A549 (cell line): ENCODE measurements around the gene MORF4L1. TPM values are rescaled to one million over a fixed set of nuclear protein-coding genes. Genes with fewer than 3 reads are reported as not detected.

ENCODE experiments used
- ATAC-seq, 2 experiments: fragments of 200-7000 bp in 1 of 2; fragments of >200 bp in 1 of 2; cut with Nextera tagmentation in 1 of 2; cut with Tn5 transposase in 1 of 2; 3 replicates each; pipeline versions ENCODE4 v1.8.0 to v1.9.1; 2018 to 2020; ENCODE audit warnings: mild to moderate bottlenecking in 1 of 2, moderate library complexity in 1 of 2
- CTCF ChIA-PET: fragments of 300-600 bp; sonication (Branson Sonifier 250); formaldehyde crosslinking; extraction: SDS; loops from one replicate; lab custom pipeline; 2021; ENCODE audit warnings: antibody characterized with exemption, inconsistent platforms; lab: Yijun Ruan, JAX
- POLR2A ChIA-PET: fragments of 350-600 bp; formaldehyde crosslinking; extraction: SDS; loops from one replicate; lab custom pipeline; 2021; ENCODE audit warnings: antibody characterized with exemption, inconsistent platforms; lab: Yijun Ruan, JAX
- DNase-seq, 2 experiments: peaks; one replicate each; pipeline versions ENCODE4 v3.0.0 to v3.0.0-alpha.2; 2011 to 2016; ENCODE audit warnings: low read depth in 1 of 2, low spot score in 1 of 2
- FAIRE-seq: peaks from 2 replicates; lab custom pipeline; 2011; peaks lifted over from hg19 to GRCh38; lab: Jason Lieb, UNC
- H3K27ac ChIP-seq, 2 experiments: fragments of >200 bp; sonication (Bioruptor Twin); formaldehyde crosslinking; 3 replicates each; pipeline ENCODE4 v1.5.1; 2016 to 2017
- H3K4me1 ChIP-seq: fragments of >200 bp; sonication (Bioruptor Twin); formaldehyde crosslinking; 3 replicates; pipeline ENCODE4 v1.6.1; 2016
- H3K4me2 ChIP-seq: fragments of >200 bp; sonication (Bioruptor Twin); formaldehyde crosslinking; 3 replicates; pipeline ENCODE4 v1.6.1; 2016
- H3K4me3 ChIP-seq: fragments of >200 bp; sonication (Bioruptor Twin); formaldehyde crosslinking; 3 replicates; pipeline ENCODE4 v1.5.1; 2016
- H3K9me3 ChIP-seq: fragments of >200 bp; sonication (Bioruptor Twin); formaldehyde crosslinking; 3 replicates; pipeline ENCODE4 v1.6.1; 2016
- ATOH8 ChIP-seq: fragments of 250-450 bp; sonication (Bioruptor Pico); IDR thresholded peaks from 2 replicates; pipeline ENCODE4 v1.5.0; 2020; ENCODE audit warnings: low read depth, mild to moderate bottlenecking, moderate library complexity
- BCL3 ChIP-seq: fragments of >200 bp; sonication (Bioruptor Twin); formaldehyde crosslinking; IDR thresholded peaks from 3 replicates; pipeline ENCODE4 v1.6.1; 2016
- BHLHE40 ChIP-seq: IDR thresholded peaks from 2 replicates; pipeline ENCODE4 v1.6.1; 2012; ENCODE audit warnings: low read depth, low read length, inconsistent platforms
- CBX2 ChIP-seq: fragments of 200-600 bp; sonication (generic); IDR thresholded peaks from 2 replicates; pipeline ENCODE4 v1.6.1; 2016; ENCODE audit warnings: low read depth, mild to moderate bottlenecking, borderline replicate concordance
- CEBPB ChIP-seq, 2 experiments: fragments of >200 bp in 1 of 2; sonication (Bioruptor Twin) in 1 of 2; formaldehyde crosslinking in 1 of 2; IDR thresholded peaks; 2 replicates each; pipeline ENCODE4 v1.6.1; 2012 to 2016
- CHD2 ChIP-seq: fragments of 150-350 bp; IDR thresholded peaks from 2 replicates; pipeline ENCODE4 v1.6.1; 2014; ENCODE audit warnings: low read length; ENCODE audit not compliant: partially characterized antibody
- CHD4 ChIP-seq: fragments of 200-600 bp; sonication (generic); IDR thresholded peaks from 2 replicates; pipeline ENCODE4 v1.6.1; 2016; ENCODE audit warnings: antibody characterized with exemption, mild to moderate bottlenecking, borderline replicate concordance
- CTCF ChIP-seq: fragments of >200 bp; sonication (Bioruptor Twin); formaldehyde crosslinking; IDR thresholded peaks from 3 replicates; pipeline ENCODE4 v1.5.1; 2016
- EHF ChIP-seq: fragments of 250-450 bp; sonication (Bioruptor Pico); IDR thresholded peaks from 2 replicates; pipeline ENCODE4 v1.5.0; 2020; ENCODE audit warnings: mild to moderate bottlenecking
- EHMT2 ChIP-seq: fragments of 200-600 bp; sonication (generic); IDR thresholded peaks from 2 replicates; pipeline ENCODE4 v1.6.1; 2016; ENCODE audit warnings: antibody characterized with exemption, low read depth, mild to moderate bottlenecking, moderate library complexity
- EP300 ChIP-seq, 2 experiments: fragments of >200 bp; sonication (Bioruptor Twin); formaldehyde crosslinking; IDR thresholded peaks; 2 replicates in 1 of 2; 3 replicates in 1 of 2; pipeline ENCODE4 v1.6.1; 2016 to 2017
- FOXS1 ChIP-seq: fragments of 250-450 bp; sonication (Bioruptor Pico); IDR thresholded peaks from 2 replicates; pipeline ENCODE4 v1.5.0; 2020; ENCODE audit warnings: mild to moderate bottlenecking, moderate library complexity
- HES2 ChIP-seq: fragments of >200 bp; sonication (Bioruptor Twin); formaldehyde crosslinking; IDR thresholded peaks from 2 replicates; pipeline ENCODE4 v1.6.1; 2016
- HEYL ChIP-seq: fragments of 250-450 bp; sonication (Bioruptor Pico); IDR thresholded peaks from 2 replicates; pipeline ENCODE4 v1.8.0; 2021; ENCODE audit warnings: mild to moderate bottlenecking, moderate library complexity
- KDM5A ChIP-seq: fragments of 200-600 bp; sonication (generic); IDR thresholded peaks from 2 replicates; pipeline ENCODE4 v1.6.1; 2016; ENCODE audit warnings: antibody characterized with exemption, mild to moderate bottlenecking
- MAFK ChIP-seq: fragments of 450-650 bp; IDR thresholded peaks from 2 replicates; pipeline ENCODE4 v1.6.1; 2014; ENCODE audit not compliant: partially characterized antibody
- MAX ChIP-seq: IDR thresholded peaks from 2 replicates; pipeline ENCODE4 v1.6.1; 2012
- NPAS2 ChIP-seq: fragments of 250-450 bp; sonication (Bioruptor Pico); IDR thresholded peaks from 2 replicates; pipeline ENCODE4 v1.8.0; 2022; ENCODE audit warnings: mild to moderate bottlenecking, moderate library complexity, borderline replicate concordance
- PBX3 ChIP-seq: IDR thresholded peaks from 2 replicates; pipeline ENCODE4 v1.6.1; 2012
- POLR2A ChIP-seq: IDR thresholded peaks from 2 replicates; pipeline ENCODE4 v1.6.1; 2012; ENCODE audit warnings: mild to moderate bottlenecking, low read length
- POLR2AphosphoS2 ChIP-seq: conservative IDR thresholded peaks from 2 replicates; pipeline ENCODE4 v1.6.1; 2012; ENCODE audit warnings: low read length, improper control_type of control experiment, inconsistent platforms
- RAD21 ChIP-seq, 2 experiments: fragments of >200 bp in 1 of 2; sonication (Bioruptor Twin) in 1 of 2; formaldehyde crosslinking in 1 of 2; IDR thresholded peaks in 1 of 2; conservative IDR thresholded peaks in 1 of 2; 2 replicates in 1 of 2; 3 replicates in 1 of 2; pipeline ENCODE4 v1.6.1; 2012 to 2018; ENCODE audit warnings: inconsistent platforms in 1 of 2
- RCOR1 ChIP-seq: fragments of 150-350 bp; IDR thresholded peaks from 2 replicates; pipeline ENCODE4 v1.6.1; 2014; ENCODE audit warnings: antibody characterized with exemption, low read length, low read depth
- REST ChIP-seq: fragments of 200-600 bp; sonication (generic); IDR thresholded peaks from 2 replicates; pipeline ENCODE4 v1.6.1; 2016; ENCODE audit warnings: antibody characterized with exemption, mild to moderate bottlenecking, moderate library complexity
- RNF2 ChIP-seq: fragments of 200-600 bp; sonication (generic); IDR thresholded peaks from 2 replicates; pipeline ENCODE4 v1.6.1; 2016; ENCODE audit warnings: low read depth, mild to moderate bottlenecking, antibody characterized with exemption, moderate library complexity, borderline replicate concordance
- TFCP2L1 ChIP-seq: fragments of 250-450 bp; sonication (Bioruptor Pico); IDR thresholded peaks from 2 replicates; pipeline ENCODE4 v1.5.0; 2021; ENCODE audit warnings: mild to moderate bottlenecking
- TP53 ChIP-seq: fragments of 250-450 bp; sonication (Bioruptor Pico); IDR thresholded peaks from 2 replicates; pipeline ENCODE4 v1.5.0; 2021; ENCODE audit warnings: mild to moderate bottlenecking, moderate library complexity
- USF2 ChIP-seq: fragments of 450-650 bp; IDR thresholded peaks from 2 replicates; pipeline ENCODE4 v1.6.1; 2014; ENCODE audit warnings: antibody characterized with exemption
- ZNF302 ChIP-seq: fragments of 250-450 bp; sonication (Bioruptor Pico); IDR thresholded peaks from 2 replicates; pipeline ENCODE4 v1.9.0; 2021; ENCODE audit warnings: inconsistent platforms, mild to moderate bottlenecking, moderate library complexity
- WGBS: methylation state at CpG from one replicate; pipeline ENCODE4 v1.1.6; 2017; ENCODE audit errors: missing lambda C conversion rate; 5-methylcytosine and 5-hydroxymethylcytosine counted together
- polyA plus RNA-seq, 4 experiments: library from polyadenylated mRNA; depleted of rRNA in 3 of 4; stranded (reverse); fragments of >200 nt; fragmentation: RNase III in 1 of 4; extraction: RNeasy Plus Mini Kit Qiagen cat#74134 plus additional on column Dnase treatment in 1 of 4; gene quantifications; 2 replicates in 3 of 4; 3 replicates in 1 of 4; pipeline ENCODE4 v1.2.3, GENCODE V29; 2011 to 2017

Gene MORF4L1
- polyA plus RNA-seq, 2 of the 4 experiments (the other 2 are of a cell fraction): 498 to 927 TPM

GRCh38 chr15:78872972-78873792 is 492 bp downstream of the MORF4L1 start:
- ATAC-seq: peak; percentile 89 to 92
- ChIA-PET POLR2A (interaction anchor here (0.6 to 1.8 kb wide), 18 partner anchors 9 to 1074 kb away, joined by 3 to 23 read pairs (median 4); partner anchors contain the start of genes ADAMTS7 and IREB2), CTCF (interaction anchor here (0.7 to 3.3 kb wide), 18 partner anchors 10 to 311 kb away, joined by 3 to 25 read pairs (median 4); no protein-coding TSS in a partner anchor)
- Histone ChIP-seq H3K27ac (peak overlapping the region; percentile 94 to 100), H3K4me2 (peak overlapping the region; percentile 95), H3K4me1 (peaks cover 38% of the 10 kb centered on the region), H3K4me3 (peak overlapping the region; percentile 99), H3K9me3 (no peaks in the 10 kb centered on the region)
- WGBS: under 1% methylated on average over 51 of the region's 75 CpGs
- FAIRE-seq: no peak
- DNase-seq: peak; percentile 85 to 97
- TF ChIP-seq BCL3: 0 out of 3 replicates have a peak, but pooled peaks have one; percentile 17
- TF ChIP-seq POLR2A: peak; percentile 17
- TF ChIP-seq HES2: no peak
- TF ChIP-seq RAD21 (conservative IDR thresholded peaks at IDR 0.05 in 1 of 2, IDR thresholded peaks at IDR 0.05 in 1 of 2): peak in 1 of 2 experiments; percentile 15; a peak in 2 of 5 replicates
- TF ChIP-seq BHLHE40: no peak
- no peak for TF ChIP-seq CBX2
- TF ChIP-seq CHD4: no peak
- no peak for TF ChIP-seq POLR2AphosphoS2
- no peak for TF ChIP-seq RCOR1
- TF ChIP-seq HEYL (CRISPR knock-in tag): no peak
- peak; percentile 46 for TF ChIP-seq MAFK
- TF ChIP-seq CHD2: no peak
- no peak for TF ChIP-seq EHF (CRISPR knock-in tag)
- TF ChIP-seq MAX: peak; percentile 89
- no peak for TF ChIP-seq USF2
- peak; percentile 93 for TF ChIP-seq TFCP2L1
- TF ChIP-seq ATOH8 (CRISPR knock-in tag): no peak
- TF ChIP-seq EP300 (IDR thresholded peaks at IDR 0.05): no peak
- no peak for TF ChIP-seq ZNF302 (CRISPR knock-in tag)
- TF ChIP-seq FOXS1 (CRISPR knock-in tag): no peak
- TF ChIP-seq PBX3: 0 out of 2 replicates have a peak, but pooled peaks have one; percentile 25
- no peak for TF ChIP-seq NPAS2 (CRISPR knock-in tag)
- TF ChIP-seq EHMT2: no peak
- TF ChIP-seq REST: peak; percentile 3; the same call in 1 of the 2 replicates
- peak; percentile 68 for TF ChIP-seq CTCF
- 0 out of 2 replicates have a peak, but pooled peaks have one; percentile 30 for TF ChIP-seq KDM5A
- TF ChIP-seq RNF2: no peak
- TF ChIP-seq TP53 (CRISPR knock-in tag): peak; percentile 88; the same call in 1 of the 2 replicates
- TF ChIP-seq CEBPB (IDR thresholded peaks at IDR 0.05): no peak; a peak in 1 of 4 replicates
